HG03354 (cell line): ENCODE results near the gene ISG20.
"Not testable (repeated sequence)": the region's sequence is repeated elsewhere in the genome, so short reads cannot be mapped to it uniquely, and the experiment has no call there.

Experiments
- ATAC-seq: cut with Tn5 transposase; IDR thresholded peaks from one replicate; pipeline ENCODE4 v1.9.1; 2021; ENCODE audit warnings: mild to moderate bottlenecking; ENCODE audit not compliant: unreplicated experiment, poor library complexity, severe bottlenecking

The ISG20 gene

DNA sequence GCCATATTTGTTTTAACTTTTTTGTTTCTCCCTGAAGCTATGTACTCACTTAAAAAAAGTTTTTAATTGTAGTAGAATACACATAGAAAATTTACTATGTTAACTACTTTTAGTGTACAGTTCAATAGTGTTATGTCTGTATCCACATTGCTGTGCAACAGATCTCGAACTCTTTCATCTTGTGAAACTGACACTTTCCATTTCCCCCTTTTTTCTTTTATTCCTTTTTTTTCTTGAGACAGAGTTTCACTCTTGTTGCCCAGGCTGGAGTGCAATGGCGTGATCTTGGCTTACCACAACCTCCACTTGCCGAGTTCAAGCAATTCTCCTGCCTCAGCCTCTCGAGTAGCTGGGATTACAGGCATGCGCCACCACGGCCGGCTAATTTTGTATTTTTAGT, 6.0 kb upstream of the ISG20 start:
- not testable (repeated sequence) for ATAC-seq

- ATAC-seq, result no peak
Measured at GRCh38 chr15:88634449-88634848, 4.4 kb upstream of the ISG20 start.

GRCh38 chr15:88635318-88635717, 3.5 kb upstream of the ISG20 start:
- peak; percentile 36 for ATAC-seq

GRCh38 chr15:88636050-88636449, 2.8 kb upstream of the ISG20 start:
- no peak for ATAC-seq

DNA sequence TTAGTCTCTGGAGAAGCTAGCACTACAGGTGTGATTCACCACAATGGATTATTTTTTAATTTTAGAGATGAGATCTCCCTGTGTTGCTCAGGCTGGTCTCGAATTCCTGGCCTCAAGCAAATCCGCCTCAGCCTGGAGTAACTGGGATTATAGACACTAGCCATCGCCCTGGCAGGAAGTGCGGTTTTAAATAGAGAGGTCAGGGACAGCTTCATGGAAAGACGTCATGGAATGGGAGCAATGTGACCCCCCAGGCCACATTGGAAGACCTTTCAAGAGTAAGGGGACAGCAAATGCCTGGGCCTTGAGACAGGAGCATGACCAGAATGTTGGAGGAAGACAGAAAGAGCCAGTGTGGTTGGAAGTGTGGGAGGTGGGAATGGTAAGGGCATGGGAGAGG, 2.2 kb upstream of the ISG20 start:
- no peak for ATAC-seq

DNA sequence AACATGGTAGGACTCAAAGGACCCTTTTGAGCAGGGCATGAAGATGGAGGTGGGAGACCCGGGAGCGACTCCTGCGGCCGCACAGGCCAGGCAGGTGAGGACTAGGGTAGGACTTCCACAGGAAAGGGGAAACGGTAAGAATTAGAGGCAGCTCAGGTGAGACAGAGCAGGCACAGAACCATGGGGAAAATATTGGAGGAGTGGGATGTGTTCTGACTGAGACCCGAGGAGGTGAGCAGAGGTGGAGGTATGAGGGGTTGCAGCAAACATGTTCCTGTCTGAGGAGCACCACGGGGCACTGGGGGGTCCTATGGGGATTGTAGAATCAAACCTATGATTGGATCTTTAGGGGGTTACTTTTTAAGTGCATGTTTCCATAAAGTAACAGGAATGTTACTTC, 1.4 kb upstream of the ISG20 start:
- ATAC-seq, result no peak

GRCh38 chr15:88637841-88638625, 783 bp upstream of the ISG20 start:
- ATAC-seq, result no peak

DNA sequence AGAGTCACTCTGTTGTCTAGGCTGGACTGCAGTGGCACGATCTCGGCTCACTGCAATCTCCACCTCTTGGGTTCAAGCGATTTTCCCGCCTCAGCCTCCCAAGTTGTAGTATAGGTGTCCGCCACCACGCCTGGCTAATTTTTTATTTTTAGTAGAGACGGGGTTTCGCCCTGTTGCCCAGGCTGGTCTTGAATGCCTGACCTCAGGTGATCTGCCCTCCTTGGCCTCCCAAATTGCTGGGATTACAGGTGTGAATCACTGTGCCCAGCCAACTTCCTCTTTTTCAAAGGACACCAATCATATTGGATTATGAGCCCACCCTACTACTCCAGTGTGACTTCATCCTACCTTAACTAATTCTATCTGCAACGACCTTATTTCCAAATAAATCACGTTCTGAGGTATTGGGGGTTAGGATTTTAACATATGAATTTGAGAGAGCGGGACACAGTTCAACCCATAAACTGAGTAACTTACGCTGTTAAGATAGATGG, 3.2 kb downstream of the ISG20 start:
- no peak for ATAC-seq

DNA sequence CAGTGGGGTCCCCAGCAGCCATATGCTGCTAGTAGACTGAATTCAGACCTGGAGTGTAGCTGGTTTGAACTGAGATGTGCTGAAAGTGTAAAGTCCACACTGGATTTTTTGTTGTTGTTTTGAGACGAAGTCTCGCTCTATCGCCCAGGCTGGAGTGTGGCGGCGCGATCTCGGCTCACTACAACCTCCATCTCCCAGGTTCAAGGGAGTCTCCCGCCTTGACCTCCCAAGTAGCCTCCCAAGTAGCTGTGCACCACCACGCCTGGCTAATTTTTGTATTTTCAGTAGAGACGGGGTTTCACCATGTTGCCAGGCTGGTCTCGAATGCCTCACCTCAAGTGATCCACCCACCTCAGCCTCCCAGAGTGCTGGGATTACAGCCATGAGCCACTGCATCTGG, 3.7 kb downstream of the ISG20 start:
- ATAC-seq, result not testable (repeated sequence)

- no peak for ATAC-seq
Measured at GRCh38 chr15:88644741-88645140, 5.9 kb downstream of the ISG20 start.

DNA sequence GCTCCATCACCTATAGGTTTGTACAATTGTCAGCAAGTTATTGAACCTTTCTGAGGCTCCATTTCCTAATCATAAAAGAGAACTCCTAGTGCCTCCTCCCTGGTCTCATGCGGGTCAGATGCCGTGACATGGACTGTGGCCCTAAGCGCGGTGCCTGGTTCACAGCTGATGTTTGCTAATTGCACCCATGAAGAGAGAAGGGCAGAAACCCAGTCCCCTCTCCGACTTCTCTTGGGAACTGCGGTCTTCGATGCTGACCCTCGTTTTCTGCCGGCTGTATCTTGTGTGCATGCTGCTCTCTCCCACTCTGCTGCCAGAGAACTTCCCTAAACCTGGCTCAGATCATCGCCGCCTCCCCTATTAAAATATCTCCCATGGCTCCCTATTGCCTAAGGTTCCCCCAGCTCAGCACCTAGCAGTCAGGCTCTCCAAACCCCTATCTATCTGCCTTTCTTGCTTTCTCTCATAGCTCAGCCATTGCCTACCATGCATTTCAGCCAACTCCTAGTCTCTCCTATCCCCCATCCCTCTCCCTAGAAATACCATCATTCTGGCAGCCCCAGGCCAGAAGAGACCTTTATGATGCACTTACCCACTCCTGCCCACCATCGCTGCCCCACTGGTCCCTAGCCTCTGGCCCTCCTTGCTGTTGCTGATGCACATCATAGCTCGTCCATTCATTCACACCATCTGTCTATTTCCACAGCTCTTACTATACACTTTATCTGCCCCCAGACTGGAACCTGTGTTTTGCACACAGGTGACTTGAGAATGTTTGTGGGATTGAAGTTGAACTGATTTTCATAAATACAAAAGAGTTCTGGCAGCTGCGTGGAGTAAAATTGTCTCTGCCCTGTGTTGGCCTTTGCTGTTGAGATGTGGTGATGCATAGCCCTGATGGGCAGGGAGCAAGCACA, 6.6 kb downstream of the ISG20 start:
- ATAC-seq, result no peak

GRCh38 chr15:88646088-88646405, 7.2 kb downstream of the ISG20 start:
- no peak for ATAC-seq

GRCh38 chr15:88646951-88647350, 8.1 kb downstream of the ISG20 start:
- ATAC-seq, result no peak

DNA sequence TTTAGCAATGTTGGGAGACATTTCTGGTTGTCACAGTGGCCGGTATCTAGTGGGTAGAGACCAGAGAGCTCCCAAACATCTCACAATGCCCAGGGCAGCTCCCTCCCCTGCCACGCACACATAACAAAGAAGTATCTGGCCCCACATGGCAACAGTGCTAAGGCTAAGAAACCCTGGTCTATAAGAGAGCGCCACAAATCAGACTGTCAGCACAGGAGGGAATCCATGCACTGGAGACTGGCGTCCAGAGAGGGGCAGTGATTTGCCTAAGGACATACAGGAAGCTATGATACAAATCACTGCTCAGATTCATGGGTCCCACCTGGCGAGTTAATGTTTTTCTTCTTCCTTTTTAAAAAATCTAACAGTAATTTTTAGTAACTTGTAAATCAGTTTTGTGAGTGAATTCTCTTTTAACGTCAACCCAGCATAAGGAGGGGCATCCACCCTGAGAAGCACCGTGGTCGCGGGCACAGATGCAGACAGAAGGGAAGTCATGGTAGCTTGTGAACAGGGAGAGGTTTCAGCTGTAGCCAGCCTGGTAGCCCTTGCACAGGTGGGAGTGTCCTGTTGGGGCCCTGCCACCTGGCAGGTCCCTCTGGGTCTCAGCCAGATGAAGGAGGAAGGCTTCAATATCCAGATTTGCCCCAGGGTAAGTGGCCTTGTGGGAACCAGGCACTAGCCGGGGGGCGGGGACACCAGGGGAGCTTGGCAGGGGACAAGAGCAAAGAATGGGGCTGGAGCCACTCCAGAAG, 8.7 kb downstream of the ISG20 start:
- no peak for ATAC-seq

DNA sequence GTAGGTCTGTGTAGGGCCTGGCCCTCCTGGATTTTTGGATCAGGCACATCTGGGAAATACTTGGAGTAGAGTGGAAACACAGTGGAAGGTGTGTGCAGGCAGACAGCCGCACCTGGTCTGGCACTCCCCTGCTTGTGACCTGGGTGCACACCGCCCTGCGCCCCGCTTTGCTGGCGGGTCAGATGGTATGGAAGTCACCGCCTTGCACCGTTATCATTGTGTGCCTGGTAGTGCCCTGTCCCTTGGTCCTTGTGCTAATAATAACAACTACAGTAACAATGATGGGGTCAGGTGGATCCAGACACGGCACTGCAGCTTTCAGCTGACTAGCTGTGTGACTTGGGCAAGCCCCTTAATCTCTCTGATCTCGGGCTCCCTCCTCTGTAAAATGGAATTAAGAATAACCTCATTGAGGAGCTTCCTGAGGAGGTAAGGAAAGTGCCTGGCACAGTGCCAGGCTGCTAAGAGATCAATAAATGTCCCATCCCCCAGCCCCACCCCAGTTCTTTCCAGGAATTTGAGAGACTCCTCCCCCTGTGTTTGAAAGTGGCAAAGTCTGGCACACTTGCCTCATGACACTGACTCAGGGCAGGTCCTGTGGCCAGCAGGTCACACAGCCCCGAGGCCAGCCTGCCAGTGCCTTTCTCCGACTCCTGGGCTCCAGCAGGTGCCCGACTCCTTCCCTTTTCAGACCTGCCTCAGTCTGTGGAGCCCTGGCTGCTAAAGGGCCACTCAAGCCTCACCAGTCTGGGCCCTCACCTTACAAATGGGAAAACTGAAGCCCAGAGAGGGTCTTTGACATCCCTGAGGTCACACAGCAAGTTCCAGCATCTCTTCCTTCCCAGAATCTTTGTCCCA, 9.8 kb downstream of the ISG20 start:
- no peak for ATAC-seq

DNA sequence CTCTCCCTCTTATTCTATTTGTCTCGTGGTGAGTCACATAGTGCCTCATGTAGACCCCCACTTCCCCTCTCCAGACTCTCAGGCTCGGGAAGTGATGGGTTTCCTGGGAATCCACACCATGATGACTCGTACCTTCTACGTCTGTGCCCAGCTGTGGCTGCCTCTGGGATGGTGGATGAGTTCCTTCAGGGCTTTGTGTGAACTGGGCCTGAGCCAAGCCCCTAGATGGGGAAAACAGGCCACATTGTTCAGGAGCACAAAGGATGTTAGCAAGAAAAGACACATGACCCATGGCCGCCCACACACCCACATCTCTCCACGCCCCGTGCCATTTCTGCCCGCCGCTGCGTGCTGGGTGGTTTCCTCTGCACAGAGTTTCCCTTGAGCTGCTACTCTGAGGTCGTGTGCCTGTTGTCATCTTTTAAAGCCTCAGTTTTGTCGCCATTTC, 10.5 kb downstream of the ISG20 start:
- ATAC-seq, result peak; percentile 51

DNA sequence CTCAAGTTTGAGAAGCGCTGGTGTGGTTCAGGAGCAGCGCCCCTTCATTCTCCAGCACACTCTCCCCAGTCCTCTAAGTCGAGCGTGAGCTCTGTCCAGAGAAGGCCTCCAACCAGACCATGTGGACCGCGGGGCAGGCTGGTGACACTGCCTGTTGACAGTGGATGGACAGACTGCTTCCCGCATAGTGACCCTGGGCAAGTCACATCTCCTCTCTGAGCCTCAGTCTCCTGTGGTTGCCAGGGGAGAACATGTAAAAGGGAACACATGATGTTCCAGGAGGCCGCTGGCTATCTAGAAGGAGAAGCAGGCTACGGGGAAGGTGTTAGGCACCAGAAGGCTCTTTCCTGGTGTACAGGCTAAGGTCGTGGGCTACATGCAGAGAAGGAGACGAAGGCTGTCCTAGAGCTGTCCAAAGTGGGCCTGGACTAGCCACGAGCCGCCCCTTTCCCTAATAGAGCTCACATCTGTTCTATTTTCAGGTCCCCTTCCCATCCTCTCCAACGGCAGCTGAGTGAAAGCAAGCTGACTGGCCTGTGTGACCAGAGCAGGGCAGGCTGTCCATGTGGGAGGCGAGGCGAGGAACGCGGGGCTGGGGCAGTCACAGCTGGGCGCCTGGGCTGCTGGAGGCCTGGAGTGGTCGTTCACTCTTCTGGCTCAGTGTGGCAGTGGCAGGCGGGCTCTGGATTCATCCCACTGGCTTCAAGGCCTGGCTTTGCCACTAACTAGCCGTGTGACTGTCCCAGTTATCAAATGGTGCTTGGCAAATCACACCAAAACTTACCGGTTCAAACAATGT, 11.1 kb downstream of the ISG20 start:
- no peak for ATAC-seq

DNA sequence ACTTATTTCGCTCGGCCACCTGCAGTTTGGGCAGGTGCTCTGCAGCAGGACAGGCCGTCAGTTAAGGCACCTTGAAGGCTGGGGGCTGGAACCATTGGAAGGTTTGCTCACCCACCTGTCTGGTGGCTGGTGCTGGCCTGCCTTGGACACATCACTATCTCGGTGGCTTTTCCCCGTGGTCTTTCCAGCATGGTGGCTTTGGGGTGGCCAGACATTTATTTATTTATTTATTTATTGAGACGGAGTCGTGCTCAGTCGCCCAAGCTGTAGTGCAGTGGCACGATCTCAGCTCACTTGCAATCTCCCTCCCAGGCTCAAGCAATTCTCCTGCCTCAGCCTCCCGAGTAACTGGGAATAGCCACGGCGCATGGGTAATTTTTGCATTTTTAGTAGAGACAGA, 11.7 kb downstream of the ISG20 start:
- ATAC-seq, result no peak
